GM12878 (cell line): ENCODE results near the gene TARM1.

Experiments used
- CEBPB ChIP-seq, 2 experiments: fragments of 150-350 bp in 1 of 2; IDR thresholded peaks; 2 replicates each; pipeline ENCODE4 v1.6.1; 2012 to 2014; ENCODE audit warnings: low read depth in 2 of 2, low read length in 2 of 2, borderline replicate concordance in 1 of 2, inconsistent platforms in 1 of 2
- CHD2 ChIP-seq: IDR thresholded peaks from 2 replicates; pipeline ENCODE4 v1.6.1; 2011; ENCODE audit warnings: low read depth, low read length, improper control_type of control experiment, borderline replicate concordance
- EP300 ChIP-seq, 2 experiments: fragments of 150-350 bp in 1 of 2; IDR thresholded peaks; 2 replicates each; pipeline ENCODE4 v1.6.1; 2011 to 2012; ENCODE audit warnings: low read depth in 2 of 2, low read length in 2 of 2, borderline replicate concordance in 1 of 2, improper control_type of control experiment in 1 of 2, inconsistent platforms in 1 of 2; ENCODE audit not compliant: control insufficient read depth in 1 of 2
- KDM1A ChIP-seq: fragments of 200-600 bp; sonication (generic); IDR thresholded peaks from 2 replicates; pipeline ENCODE4 v1.6.1; 2016; ENCODE audit warnings: borderline replicate concordance
- MXI1 ChIP-seq: fragments of 150-350 bp; IDR thresholded peaks from 2 replicates; pipeline ENCODE4 v1.6.1; 2011; ENCODE audit warnings: low read depth, mild to moderate bottlenecking, inconsistent platforms, low read length, improper control_type of control experiment
- NFYB ChIP-seq: IDR thresholded peaks from 2 replicates; pipeline ENCODE4 v1.6.1; 2011; ENCODE audit warnings: low read depth, mild to moderate bottlenecking, low read length, improper control_type of control experiment, moderate library complexity; ENCODE audit not compliant: insufficient read depth
- NR2F1 ChIP-seq: fragments of 450-650 bp; conservative IDR thresholded peaks from 2 replicates; pipeline ENCODE4 v1.6.1; 2017; ENCODE audit warnings: mild to moderate bottlenecking
- PBX3 ChIP-seq: IDR thresholded peaks from 2 replicates; pipeline ENCODE4 v1.6.1; 2011; ENCODE audit warnings: mild to moderate bottlenecking, low read depth, low read length, moderate library complexity; ENCODE audit not compliant: insufficient replicate concordance
- RAD21 ChIP-seq: IDR thresholded peaks from 2 replicates; pipeline ENCODE4 v1.6.1; 2011; ENCODE audit warnings: mild to moderate bottlenecking, low read depth, low read length, moderate library complexity; ENCODE audit not compliant: insufficient read depth
- RFX5 ChIP-seq: IDR thresholded peaks from 2 replicates; pipeline ENCODE4 v1.6.1; 2011; ENCODE audit warnings: low read depth, low read length, improper control_type of control experiment
- TCF12 ChIP-seq: IDR thresholded peaks from 2 replicates; pipeline ENCODE4 v1.6.1; 2011; ENCODE audit warnings: low read depth, mild to moderate bottlenecking, low read length
- TF ChIP-seq, protein P1 (sequence below), 3 experiments: IDR thresholded peaks in 2 of 3; conservative IDR thresholded peaks in 1 of 3; 2 replicates each; pipeline ENCODE4 v1.5.1; 2011; ENCODE audit warnings: low read depth in 3 of 3, low read length in 3 of 3, mild to moderate bottlenecking in 3 of 3, control low read depth in 2 of 3, moderate library complexity in 2 of 3, inconsistent platforms in 1 of 3, mixed read lengths in 1 of 3; ENCODE audit not compliant: control insufficient read depth in 2 of 3, insufficient read depth in 1 of 3; ENCODE audit errors: extremely low read depth in 1 of 3
- TF ChIP-seq, protein P2 (sequence below): IDR thresholded peaks from 2 replicates; pipeline ENCODE4 v1.6.1; 2012; ENCODE audit warnings: mild to moderate bottlenecking, low read depth, low read length

- TF ChIP-seq PBX3 (no peak), MXI1 (no peak), RFX5 (no peak), CEBPB (IDR thresholded peaks at IDR 0.05; ENCODE audit: borderline replicate concordance in 1 of 2, low read depth in 2 of 2, low read length in 2 of 2) (no peak), NR2F1 (no peak), NFYB (no peak), RAD21 (peak; percentile 30; the same call in 1 of the 2 replicates), TCF12 (no peak), KDM1A (no peak), EP300 (IDR thresholded peaks at IDR 0.05; ENCODE audit: borderline replicate concordance in 1 of 2, control insufficient read depth in 1 of 2, low read depth in 2 of 2, low read length in 2 of 2) (no peak), CHD2 (no peak)
- TF ChIP-seq, protein P1, sequence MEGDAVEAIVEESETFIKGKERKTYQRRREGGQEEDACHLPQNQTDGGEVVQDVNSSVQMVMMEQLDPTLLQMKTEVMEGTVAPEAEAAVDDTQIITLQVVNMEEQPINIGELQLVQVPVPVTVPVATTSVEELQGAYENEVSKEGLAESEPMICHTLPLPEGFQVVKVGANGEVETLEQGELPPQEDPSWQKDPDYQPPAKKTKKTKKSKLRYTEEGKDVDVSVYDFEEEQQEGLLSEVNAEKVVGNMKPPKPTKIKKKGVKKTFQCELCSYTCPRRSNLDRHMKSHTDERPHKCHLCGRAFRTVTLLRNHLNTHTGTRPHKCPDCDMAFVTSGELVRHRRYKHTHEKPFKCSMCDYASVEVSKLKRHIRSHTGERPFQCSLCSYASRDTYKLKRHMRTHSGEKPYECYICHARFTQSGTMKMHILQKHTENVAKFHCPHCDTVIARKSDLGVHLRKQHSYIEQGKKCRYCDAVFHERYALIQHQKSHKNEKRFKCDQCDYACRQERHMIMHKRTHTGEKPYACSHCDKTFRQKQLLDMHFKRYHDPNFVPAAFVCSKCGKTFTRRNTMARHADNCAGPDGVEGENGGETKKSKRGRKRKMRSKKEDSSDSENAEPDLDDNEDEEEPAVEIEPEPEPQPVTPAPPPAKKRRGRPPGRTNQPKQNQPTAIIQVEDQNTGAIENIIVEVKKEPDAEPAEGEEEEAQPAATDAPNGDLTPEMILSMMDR (IDR thresholded peaks at IDR 0.05 in 2 of 3, conservative IDR thresholded peaks at IDR 0.05 in 1 of 3; ENCODE audit: control insufficient read depth in 2 of 3, extremely low read depth in 1 of 3, insufficient read depth in 1 of 3, low read depth in 3 of 3, low read length in 3 of 3), result peak in 2 of 3 experiments; percentile 42 to 44; a peak in 3 of 6 replicates
- TF ChIP-seq, protein P2, sequence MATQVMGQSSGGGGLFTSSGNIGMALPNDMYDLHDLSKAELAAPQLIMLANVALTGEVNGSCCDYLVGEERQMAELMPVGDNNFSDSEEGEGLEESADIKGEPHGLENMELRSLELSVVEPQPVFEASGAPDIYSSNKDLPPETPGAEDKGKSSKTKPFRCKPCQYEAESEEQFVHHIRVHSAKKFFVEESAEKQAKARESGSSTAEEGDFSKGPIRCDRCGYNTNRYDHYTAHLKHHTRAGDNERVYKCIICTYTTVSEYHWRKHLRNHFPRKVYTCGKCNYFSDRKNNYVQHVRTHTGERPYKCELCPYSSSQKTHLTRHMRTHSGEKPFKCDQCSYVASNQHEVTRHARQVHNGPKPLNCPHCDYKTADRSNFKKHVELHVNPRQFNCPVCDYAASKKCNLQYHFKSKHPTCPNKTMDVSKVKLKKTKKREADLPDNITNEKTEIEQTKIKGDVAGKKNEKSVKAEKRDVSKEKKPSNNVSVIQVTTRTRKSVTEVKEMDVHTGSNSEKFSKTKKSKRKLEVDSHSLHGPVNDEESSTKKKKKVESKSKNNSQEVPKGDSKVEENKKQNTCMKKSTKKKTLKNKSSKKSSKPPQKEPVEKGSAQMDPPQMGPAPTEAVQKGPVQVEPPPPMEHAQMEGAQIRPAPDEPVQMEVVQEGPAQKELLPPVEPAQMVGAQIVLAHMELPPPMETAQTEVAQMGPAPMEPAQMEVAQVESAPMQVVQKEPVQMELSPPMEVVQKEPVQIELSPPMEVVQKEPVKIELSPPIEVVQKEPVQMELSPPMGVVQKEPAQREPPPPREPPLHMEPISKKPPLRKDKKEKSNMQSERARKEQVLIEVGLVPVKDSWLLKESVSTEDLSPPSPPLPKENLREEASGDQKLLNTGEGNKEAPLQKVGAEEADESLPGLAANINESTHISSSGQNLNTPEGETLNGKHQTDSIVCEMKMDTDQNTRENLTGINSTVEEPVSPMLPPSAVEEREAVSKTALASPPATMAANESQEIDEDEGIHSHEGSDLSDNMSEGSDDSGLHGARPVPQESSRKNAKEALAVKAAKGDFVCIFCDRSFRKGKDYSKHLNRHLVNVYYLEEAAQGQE, result no peak
Observed at GRCh38 chr19:54029930-54030490, 51.2 kb downstream of the TARM1 start.
